GM12878 (cell line): ENCODE measurements around the gene TANC1.

Experiments used
- CTCF ChIP-seq, 3 experiments: IDR thresholded peaks in 2 of 3; conservative IDR thresholded peaks in 1 of 3; 2 replicates each; pipeline ENCODE4 v1.5.1; 2011; ENCODE audit warnings: low read depth in 3 of 3, low read length in 3 of 3, mild to moderate bottlenecking in 3 of 3, control low read depth in 2 of 3, moderate library complexity in 2 of 3, inconsistent platforms in 1 of 3, mixed read lengths in 1 of 3; ENCODE audit not compliant: control insufficient read depth in 2 of 3, insufficient read depth in 1 of 3; ENCODE audit errors: extremely low read depth in 1 of 3
- KLF5 ChIP-seq: fragments of 450-650 bp; IDR thresholded peaks from 2 replicates; pipeline ENCODE4 v1.6.1; 2014; ENCODE audit warnings: mild to moderate bottlenecking; ENCODE audit not compliant: partially characterized antibody
- MXI1 ChIP-seq: fragments of 150-350 bp; IDR thresholded peaks from 2 replicates; pipeline ENCODE4 v1.6.1; 2011; ENCODE audit warnings: low read depth, mild to moderate bottlenecking, inconsistent platforms, low read length, improper control_type of control experiment
- TBL1XR1 ChIP-seq: IDR thresholded peaks from 2 replicates; pipeline ENCODE4 v1.6.1; 2012; ENCODE audit warnings: low read depth, low read length, improper control_type of control experiment

GRCh38 chr2:159000072-159000471 lies 31.6 kb downstream of the TANC1 start:
- TF ChIP-seq MXI1 (no peak), CTCF (IDR thresholded peaks at IDR 0.05 in 2 of 3, conservative IDR thresholded peaks at IDR 0.05 in 1 of 3; ENCODE audit: control insufficient read depth in 2 of 3, extremely low read depth in 1 of 3, insufficient read depth in 1 of 3, low read depth in 3 of 3, low read length in 3 of 3) (no peak), KLF5 (no peak), TBL1XR1 (no peak)
